Hepatocyte (in vitro differentiated cells): ENCODE data around the gene MAGI3. TPM values are rescaled to one million over a fixed set of nuclear protein-coding genes. Genes with fewer than 3 reads are reported as not detected.

Experiments used
- DNase-seq: peaks from one replicate; pipeline ENCODE4 v3.0.0-alpha.2; 2016; ENCODE audit warnings: low spot score
- H2AFZ ChIP-seq: fragments of 200-600 bp; sonication (generic); 2 replicates; pipeline ENCODE4 v1.6.0; 2016; ENCODE audit warnings: antibody characterized with exemption, mild to moderate bottlenecking
- H3K27ac ChIP-seq: fragments of 200-600 bp; sonication (generic); 2 replicates; pipeline ENCODE4 v1.5.1; 2016; ENCODE audit warnings: mild to moderate bottlenecking
- H3K27me3 ChIP-seq: fragments of 200-600 bp; sonication (generic); 2 replicates; pipeline ENCODE4 v1.6.1; 2016
- H3K36me3 ChIP-seq: fragments of 200-600 bp; sonication (generic); replicated peaks from 2 replicates; pipeline ENCODE4 v1.5.1; 2016; ENCODE audit warnings: low read depth; ENCODE audit not compliant: insufficient read depth
- H3K4me1 ChIP-seq: fragments of 200-600 bp; sonication (generic); 2 replicates; pipeline ENCODE4 v1.5.1; 2016; ENCODE audit warnings: mild to moderate bottlenecking, moderate library complexity; ENCODE audit not compliant: insufficient read depth
- H3K4me2 ChIP-seq: fragments of 200-600 bp; sonication (generic); 2 replicates; pipeline ENCODE4 v1.6.0; 2016
- H3K4me3 ChIP-seq: fragments of 200-600 bp; sonication (generic); 2 replicates; pipeline ENCODE4 v1.5.1; 2016; ENCODE audit warnings: mild to moderate bottlenecking
- H3K79me2 ChIP-seq: fragments of 200-600 bp; sonication (generic); 2 replicates; pipeline ENCODE4 v1.6.0; 2017; ENCODE audit warnings: mild to moderate bottlenecking
- H3K9me2 ChIP-seq: fragments of 200-600 bp; sonication (generic); replicated peaks from 2 replicates; pipeline ENCODE4 v1.6.0; 2017; ENCODE audit warnings: mild to moderate bottlenecking; ENCODE audit not compliant: insufficient read depth
- H3K9me3 ChIP-seq: fragments of 200-600 bp; sonication (generic); 2 replicates; pipeline ENCODE4 v1.5.1; 2016; ENCODE audit warnings: low read depth, mild to moderate bottlenecking
- H4K20me1 ChIP-seq: fragments of 200-600 bp; sonication (generic); 2 replicates; pipeline ENCODE4 v1.6.0; 2016; ENCODE audit warnings: mild to moderate bottlenecking; ENCODE audit not compliant: insufficient read depth, poor library complexity, severe bottlenecking
- EZH2 ChIP-seq: fragments of 200-600 bp; sonication (generic); IDR thresholded peaks from 2 replicates; pipeline ENCODE4 v1.6.1; 2016; ENCODE audit warnings: antibody characterized with exemption, mild to moderate bottlenecking, borderline replicate concordance
- EZH2phosphoT487 ChIP-seq: fragments of 200-600 bp; sonication (generic); IDR thresholded peaks from one replicate; pipeline ENCODE4 v1.6.1; 2018; ENCODE audit warnings: antibody characterized with exemption, mild to moderate bottlenecking, low read depth, moderate library complexity; ENCODE audit not compliant: unreplicated experiment, severe bottlenecking
- WGBS: methylation state at CpG from one replicate; pipeline ENCODE4 v1.1.6; 2016; ENCODE audit warnings: low lambda C conversion rate; ENCODE audit errors: missing lambda C conversion rate; 5-methylcytosine and 5-hydroxymethylcytosine counted together
- polyA plus RNA-seq: library from polyadenylated mRNA; unstranded; fragments of >200 nt; fragmentation: Nextera tagmentation; extraction: Ambion mirVana; gene quantifications from 2 replicates; pipeline ENCODE4 v1.2.1, GENCODE V29; 2016
- total RNA-seq: library from RNA; depleted of rRNA; stranded (reverse); fragments of >200 nt; gene quantifications from 2 replicates; pipeline ENCODE4 v1.2.3, GENCODE V29; 2014
- TF ChIP-seq, protein P1 (sequence below): fragments of 200-600 bp; sonication (generic); IDR thresholded peaks from 2 replicates; pipeline ENCODE4 v1.5.1; 2016; ENCODE audit warnings: antibody characterized with exemption, mild to moderate bottlenecking; ENCODE audit not compliant: poor library complexity

Gene MAGI3
- total and polyA plus RNA-seq, 2 experiments from 2014 or later, result 15.9 to 22.4 TPM

DNA sequence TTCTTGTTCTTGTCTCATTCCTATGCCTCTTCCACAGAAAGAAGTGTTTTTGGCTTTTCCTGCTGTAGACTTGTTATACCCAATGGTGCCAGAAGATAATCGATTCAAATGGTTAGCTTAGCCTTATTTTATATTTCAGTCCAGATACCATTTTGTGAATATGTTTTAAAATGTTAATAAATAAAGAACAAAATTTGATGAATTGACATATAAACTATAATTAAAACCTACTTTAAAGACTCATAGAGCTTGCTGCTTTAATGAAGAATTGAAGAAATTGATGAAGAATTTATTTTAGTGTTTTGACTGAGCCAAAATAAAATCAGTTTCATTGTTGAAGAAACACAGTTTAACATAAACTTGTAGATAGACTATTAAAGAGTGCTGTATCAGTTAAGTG lies 152.8 kb downstream of the MAGI3 start:
- Histone ChIP-seq H3K9me2 (no peaks in the 10 kb centered on the region), H3K27ac (no peak overlapping the region), H3K27me3 (no peaks in the 10 kb centered on the region), H3K36me3 (no peaks in the 10 kb centered on the region), H3K4me1 (peaks cover 15% of the 10 kb centered on the region), H3K79me2 (peaks cover 80% of the 10 kb centered on the region), H4K20me1 (no peaks in the 10 kb centered on the region), H3K9me3 (no peaks in the 10 kb centered on the region), H3K4me3 (no peak overlapping the region), H2AFZ (no peak overlapping the region), H3K4me2 (no peak overlapping the region)
- WGBS, result 97% methylated on average over 1 of the region's 1 CpG
- DNase-seq, result no peak
- TF ChIP-seq, protein P1, sequence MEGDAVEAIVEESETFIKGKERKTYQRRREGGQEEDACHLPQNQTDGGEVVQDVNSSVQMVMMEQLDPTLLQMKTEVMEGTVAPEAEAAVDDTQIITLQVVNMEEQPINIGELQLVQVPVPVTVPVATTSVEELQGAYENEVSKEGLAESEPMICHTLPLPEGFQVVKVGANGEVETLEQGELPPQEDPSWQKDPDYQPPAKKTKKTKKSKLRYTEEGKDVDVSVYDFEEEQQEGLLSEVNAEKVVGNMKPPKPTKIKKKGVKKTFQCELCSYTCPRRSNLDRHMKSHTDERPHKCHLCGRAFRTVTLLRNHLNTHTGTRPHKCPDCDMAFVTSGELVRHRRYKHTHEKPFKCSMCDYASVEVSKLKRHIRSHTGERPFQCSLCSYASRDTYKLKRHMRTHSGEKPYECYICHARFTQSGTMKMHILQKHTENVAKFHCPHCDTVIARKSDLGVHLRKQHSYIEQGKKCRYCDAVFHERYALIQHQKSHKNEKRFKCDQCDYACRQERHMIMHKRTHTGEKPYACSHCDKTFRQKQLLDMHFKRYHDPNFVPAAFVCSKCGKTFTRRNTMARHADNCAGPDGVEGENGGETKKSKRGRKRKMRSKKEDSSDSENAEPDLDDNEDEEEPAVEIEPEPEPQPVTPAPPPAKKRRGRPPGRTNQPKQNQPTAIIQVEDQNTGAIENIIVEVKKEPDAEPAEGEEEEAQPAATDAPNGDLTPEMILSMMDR, result no peak
- no peak for TF ChIP-seq EZH2
- TF ChIP-seq EZH2phosphoT487, result no peak

DNA sequence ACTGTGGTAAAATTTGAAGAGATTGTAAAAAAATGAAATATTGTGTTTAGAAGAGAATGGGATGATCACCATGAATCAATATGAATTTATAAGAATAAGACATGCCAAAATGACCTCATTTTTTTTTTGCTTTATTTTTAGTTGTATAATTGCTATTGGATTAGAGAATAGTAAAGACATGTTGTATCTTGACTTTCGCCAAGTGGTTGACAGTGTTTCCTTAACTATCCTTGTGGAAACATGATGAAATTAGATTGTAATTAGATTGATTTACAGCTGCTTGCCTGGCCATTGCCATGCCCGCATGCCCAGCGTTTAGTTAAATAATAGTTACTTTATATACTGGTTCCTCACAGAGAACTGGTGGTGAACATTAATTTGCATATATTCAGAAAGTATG lies 154.9 kb downstream of the MAGI3 start:
- Histone ChIP-seq H3K4me3 (no peak overlapping the region), H3K4me1 (peaks cover 15% of the 10 kb centered on the region), H3K79me2 (peaks cover 64% of the 10 kb centered on the region), H3K9me2 (no peaks in the 10 kb centered on the region), H3K4me2 (no peak overlapping the region), H4K20me1 (no peaks in the 10 kb centered on the region), H3K27me3 (no peaks in the 10 kb centered on the region), H3K9me3 (no peaks in the 10 kb centered on the region), H3K27ac (no peak overlapping the region), H3K36me3 (no peaks in the 10 kb centered on the region), H2AFZ (no peak overlapping the region)
- TF ChIP-seq, protein P1, result no peak
- TF ChIP-seq EZH2 (no peak), EZH2phosphoT487 (no peak)
- 98% methylated on average over 3 of the region's 3 CpGs for WGBS
- no peak for DNase-seq

DNA sequence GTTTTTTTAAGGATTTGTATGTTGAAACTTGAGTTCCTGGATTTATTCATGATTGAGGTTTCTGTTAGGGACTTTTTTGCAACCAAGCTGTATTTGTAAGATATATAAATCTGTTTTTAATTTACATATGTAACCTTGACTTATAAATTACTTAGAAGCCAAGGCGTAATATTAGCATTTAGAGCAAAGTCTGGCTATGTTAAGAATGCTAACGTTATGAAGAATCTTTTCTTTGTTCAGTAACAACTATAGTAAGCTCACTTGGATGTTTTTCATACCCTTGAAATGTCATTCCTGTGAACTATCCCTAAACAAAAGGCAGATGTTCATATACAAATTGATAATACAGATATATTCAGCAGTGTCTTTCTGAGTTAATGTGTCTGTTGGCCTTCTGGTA lies 155.3 kb downstream of the MAGI3 start:
- H4K20me1 ChIP-seq, result no peaks in the 10 kb centered on the region
- H3K9me3 ChIP-seq, result no peaks in the 10 kb centered on the region
- peaks cover 62% of the 10 kb centered on the region for H3K79me2 ChIP-seq
- 85% methylated on average over 2 of the region's 2 CpGs for WGBS
- H2AFZ ChIP-seq, result no peak overlapping the region
- no peak overlapping the region for H3K4me2 ChIP-seq
- no peaks in the 10 kb centered on the region for H3K9me2 ChIP-seq
- no peak for DNase-seq
- no peak overlapping the region for H3K27ac ChIP-seq
- H3K36me3 ChIP-seq, result no peaks in the 10 kb centered on the region
- TF ChIP-seq EZH2 (no peak), EZH2phosphoT487 (no peak)
- peaks cover 15% of the 10 kb centered on the region for H3K4me1 ChIP-seq
- no peaks in the 10 kb centered on the region for H3K27me3 ChIP-seq
- H3K4me3 ChIP-seq, result no peak overlapping the region

DNA sequence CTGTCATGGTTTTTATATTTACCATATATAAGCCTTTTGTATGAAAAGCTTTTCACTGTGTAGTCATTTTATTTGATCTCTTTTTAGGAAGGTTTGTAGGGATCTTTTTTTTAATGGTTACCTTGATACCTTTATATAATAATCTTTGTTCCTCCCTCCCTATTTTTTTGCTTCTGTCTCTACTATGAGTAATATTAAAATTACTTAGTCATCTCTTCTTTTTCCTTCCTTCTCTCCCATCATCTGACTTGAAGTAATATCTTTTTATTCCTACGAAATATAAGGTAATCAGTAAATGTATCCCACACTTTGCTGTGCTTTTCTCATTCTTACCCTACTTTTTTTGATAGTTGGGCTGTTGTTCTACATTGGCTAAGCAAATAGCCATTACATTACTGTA lies 161.4 kb downstream of the MAGI3 start:
- no peak overlapping the region for H3K4me2 ChIP-seq
- H3K4me1 ChIP-seq, result no peaks in the 10 kb centered on the region
- no peak overlapping the region for H3K4me3 ChIP-seq
- DNase-seq, result no peak
- WGBS, result 93% methylated on average over 1 of the region's 1 CpG
- H3K79me2 ChIP-seq, result peaks cover 17% of the 10 kb centered on the region
- H2AFZ ChIP-seq, result no peak overlapping the region
- no peaks in the 10 kb centered on the region for H4K20me1 ChIP-seq
- no peaks in the 10 kb centered on the region for H3K36me3 ChIP-seq
- no peaks in the 10 kb centered on the region for H3K27me3 ChIP-seq
- no peaks in the 10 kb centered on the region for H3K9me3 ChIP-seq
- TF ChIP-seq EZH2 (no peak), EZH2phosphoT487 (no peak)
- TF ChIP-seq, protein P1, result no peak
- no peaks in the 10 kb centered on the region for H3K9me2 ChIP-seq
- no peak overlapping the region for H3K27ac ChIP-seq
